NCI-H2171 (cell line): ENCODE results near the gene ACTL6B.

Source experiments
- DNase-seq: peaks from one replicate; lab custom pipeline; 2025; lab: John Stamatoyannopoulos, UW

The ACTL6B gene

GRCh38 chr7:100599911-100600729 lies 56.1 kb downstream of the ACTL6B start:
- no peak for DNase-seq

- DNase-seq = no peak
Measured at GRCh38 chr7:100598425-100598824, 57.8 kb downstream of the ACTL6B start.

- no peak for DNase-seq
Measured at GRCh38 chr7:100595188-100595587, 61.1 kb downstream of the ACTL6B start.
